ENCODE results near the gene NXPH3.
"Not testable (repeated sequence)": the region's sequence is repeated elsewhere in the genome, so short reads cannot be mapped to it uniquely, and the experiment has no call there.

The NXPH3 gene

GRCh38 chr17:49549311-49549605 is 26.4 kb upstream of the NXPH3 start:
- in situ Hi-C loops (cut with MboI; ENCODE audit: low sequenced_read_pairs, unreplicated experiment), result loop anchor here (25.0 kb wide), 1 partner anchor 237 kb away; no protein-coding TSS in a partner anchor
- TF ChIP-seq, protein P1, sequence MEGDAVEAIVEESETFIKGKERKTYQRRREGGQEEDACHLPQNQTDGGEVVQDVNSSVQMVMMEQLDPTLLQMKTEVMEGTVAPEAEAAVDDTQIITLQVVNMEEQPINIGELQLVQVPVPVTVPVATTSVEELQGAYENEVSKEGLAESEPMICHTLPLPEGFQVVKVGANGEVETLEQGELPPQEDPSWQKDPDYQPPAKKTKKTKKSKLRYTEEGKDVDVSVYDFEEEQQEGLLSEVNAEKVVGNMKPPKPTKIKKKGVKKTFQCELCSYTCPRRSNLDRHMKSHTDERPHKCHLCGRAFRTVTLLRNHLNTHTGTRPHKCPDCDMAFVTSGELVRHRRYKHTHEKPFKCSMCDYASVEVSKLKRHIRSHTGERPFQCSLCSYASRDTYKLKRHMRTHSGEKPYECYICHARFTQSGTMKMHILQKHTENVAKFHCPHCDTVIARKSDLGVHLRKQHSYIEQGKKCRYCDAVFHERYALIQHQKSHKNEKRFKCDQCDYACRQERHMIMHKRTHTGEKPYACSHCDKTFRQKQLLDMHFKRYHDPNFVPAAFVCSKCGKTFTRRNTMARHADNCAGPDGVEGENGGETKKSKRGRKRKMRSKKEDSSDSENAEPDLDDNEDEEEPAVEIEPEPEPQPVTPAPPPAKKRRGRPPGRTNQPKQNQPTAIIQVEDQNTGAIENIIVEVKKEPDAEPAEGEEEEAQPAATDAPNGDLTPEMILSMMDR (IDR thresholded peaks at IDR 0.05; ENCODE audit: borderline replicate concordance, control extremely low read depth, extremely low read depth, insufficient read depth, missing control alignments), result no peak
- DNase-seq (ENCODE audit: low spot score), result peak; percentile 18

DNA sequence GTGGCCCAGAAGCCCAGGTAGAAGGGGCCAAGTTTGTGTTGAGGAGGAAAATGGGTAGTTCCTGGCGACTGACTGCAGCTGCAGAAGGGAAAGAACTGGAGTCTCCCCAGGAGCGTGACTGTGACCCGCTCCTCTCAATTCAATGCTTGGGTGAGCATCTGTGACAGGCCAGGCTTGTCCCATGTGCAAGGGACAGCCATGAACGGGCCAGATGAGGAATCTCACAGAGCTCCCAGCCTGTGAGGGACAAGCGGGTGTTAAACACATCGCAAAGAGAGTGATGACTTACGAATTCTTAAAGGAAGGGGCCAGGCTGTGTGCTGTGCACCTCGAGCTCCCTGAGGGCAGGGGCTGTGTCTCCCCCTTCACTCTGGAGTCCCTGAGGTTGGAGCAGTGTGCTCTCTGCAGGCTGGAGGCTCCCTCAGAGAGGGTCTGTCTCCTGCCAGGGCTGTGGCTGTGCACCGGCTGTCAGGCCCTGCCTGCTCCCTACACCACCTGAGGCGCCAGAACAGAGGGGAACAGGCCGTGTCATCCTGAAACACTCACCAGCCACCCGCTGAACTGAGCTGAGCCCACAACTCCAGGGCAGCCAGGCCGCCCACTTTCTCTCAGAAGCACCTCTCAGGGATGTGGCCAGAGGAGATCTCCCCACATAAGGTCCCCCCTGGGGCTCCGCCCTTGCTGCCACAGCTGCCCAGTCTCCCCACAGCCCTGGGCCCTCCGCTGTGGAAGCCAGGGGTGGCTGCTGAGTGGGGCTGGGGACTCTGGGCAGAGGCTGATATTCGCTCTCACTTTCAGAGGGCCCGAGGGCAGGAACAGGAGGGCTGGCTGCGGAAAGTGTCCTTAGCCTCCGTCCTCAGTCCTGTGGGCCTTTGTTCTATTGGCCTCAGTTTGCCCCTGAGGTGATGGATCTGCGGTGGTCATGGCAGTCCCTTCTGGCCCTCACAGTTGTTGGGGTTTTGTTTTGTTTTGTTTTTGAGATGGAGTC is 25.7 kb upstream of the NXPH3 start:
- peak; percentile 30 for DNase-seq (ENCODE audit: low spot score)
- in situ Hi-C loops (cut with MboI; ENCODE audit: low sequenced_read_pairs, unreplicated experiment), result loop anchor here (10.0 to 25.0 kb wide), 3 partner anchors 115 to 238 kb away; no protein-coding TSS in a partner anchor
- TF ChIP-seq, protein P1 (IDR thresholded peaks at IDR 0.05; ENCODE audit: borderline replicate concordance, control extremely low read depth, extremely low read depth, insufficient read depth, missing control alignments), result no peak

GRCh38 chr17:49550764-49551163 is 24.9 kb upstream of the NXPH3 start:
- DNase-seq (ENCODE audit: low spot score), result not testable (repeated sequence)
- in situ Hi-C loops (cut with MboI; ENCODE audit: low sequenced_read_pairs, unreplicated experiment), result loop anchor here (10.0 kb wide), 2 partner anchors 116 to 146 kb away; no protein-coding TSS in a partner anchor

- TF ChIP-seq, protein P1 (IDR thresholded peaks at IDR 0.05; ENCODE audit: borderline replicate concordance, control extremely low read depth, extremely low read depth, insufficient read depth, missing control alignments), result no peak
- peak; percentile 17 for DNase-seq (ENCODE audit: low spot score)
- in situ Hi-C loops (cut with MboI; ENCODE audit: low sequenced_read_pairs, unreplicated experiment), result loop anchor here (10.0 kb wide), 2 partner anchors 117 to 147 kb away; no protein-coding TSS in a partner anchor
Measured at GRCh38 chr17:49551221-49552069, 24.2 kb upstream of the NXPH3 start.

DNA sequence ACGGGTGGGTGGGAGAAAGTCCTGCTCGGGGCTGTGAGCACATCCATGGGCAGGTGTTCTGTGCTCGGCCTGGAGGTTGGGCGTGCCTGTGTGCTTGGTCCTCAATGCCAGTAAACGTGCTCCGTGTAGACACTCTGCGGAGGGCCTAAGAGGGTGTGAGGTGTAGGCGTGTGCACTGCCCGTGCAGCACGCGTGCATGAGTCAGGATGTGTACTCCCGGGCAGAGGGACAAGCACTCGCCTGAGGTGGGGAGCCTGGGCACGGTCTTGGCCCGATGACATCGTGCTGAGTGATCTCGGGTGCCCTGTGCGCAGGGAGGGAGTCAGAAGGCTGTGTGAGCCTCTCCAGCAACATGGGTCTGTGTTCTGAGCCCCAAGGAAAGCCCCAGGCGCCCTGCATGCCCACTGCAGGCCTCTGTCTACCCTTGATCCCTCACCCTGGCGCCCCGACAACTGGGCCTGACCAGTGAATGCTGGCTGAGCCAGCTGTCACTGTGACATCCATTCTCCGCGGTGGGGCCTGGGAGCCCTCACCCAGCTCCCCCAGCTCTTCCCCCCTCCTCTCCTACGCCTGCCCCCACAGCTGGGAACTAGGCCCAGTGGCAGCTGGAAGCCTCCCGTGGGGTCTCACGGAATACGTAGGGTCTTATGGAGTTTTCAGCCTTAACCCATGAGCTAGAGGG is 23.5 kb upstream of the NXPH3 start:
- in situ Hi-C loops (cut with MboI; ENCODE audit: low sequenced_read_pairs, unreplicated experiment), result loop anchor here (10.0 kb wide), 2 partner anchors 117 to 147 kb away; no protein-coding TSS in a partner anchor
- DNase-seq (ENCODE audit: low spot score), result no peak
- TF ChIP-seq, protein P1 (IDR thresholded peaks at IDR 0.05; ENCODE audit: borderline replicate concordance, control extremely low read depth, extremely low read depth, insufficient read depth, missing control alignments), result no peak

GRCh38 chr17:49553676-49554335 is 21.9 kb upstream of the NXPH3 start:
- no peak for DNase-seq (ENCODE audit: low spot score)
- in situ Hi-C loops (cut with MboI; ENCODE audit: low sequenced_read_pairs, unreplicated experiment), result loop anchor here (10.0 kb wide), 2 partner anchors 119 to 149 kb away; no protein-coding TSS in a partner anchor
- TF ChIP-seq, protein P1 (IDR thresholded peaks at IDR 0.05; ENCODE audit: borderline replicate concordance, control extremely low read depth, extremely low read depth, insufficient read depth, missing control alignments), result no peak
